K562 (cell line): ENCODE data around the gene UQCRC1. TPM values are rescaled to one million over a fixed set of nuclear protein-coding genes. Genes with fewer than 3 reads are reported as not detected.

Experiments used
- CXXC5 ChIP-seq: fragments of 250-450 bp; sonication (Bioruptor Pico); IDR thresholded peaks from 2 replicates; pipeline ENCODE4 v1.8.0; 2022; ENCODE audit warnings: inconsistent platforms, mild to moderate bottlenecking, moderate library complexity
- FOS ChIP-seq: IDR thresholded peaks from 3 replicates; pipeline ENCODE4 v1.6.1; 2011; ENCODE audit not compliant: insufficient read length; ENCODE audit errors: extremely low read depth
- HDAC3 ChIP-seq: fragments of 450-650 bp; IDR thresholded peaks from 2 replicates; pipeline ENCODE4 v1.6.1; 2018; ENCODE audit warnings: borderline replicate concordance, mild to moderate bottlenecking, moderate library complexity; ENCODE audit not compliant: partially characterized antibody
- KLF6 ChIP-seq: fragments of 250-450 bp; sonication (Bioruptor Pico); IDR thresholded peaks from 2 replicates; pipeline ENCODE4 v1.4.0; 2020; ENCODE audit warnings: mild to moderate bottlenecking, moderate library complexity, borderline replicate concordance
- LEF1 ChIP-seq: fragments of 450-650 bp; IDR thresholded peaks from 2 replicates; pipeline ENCODE4 v1.6.1; 2016; ENCODE audit warnings: mild to moderate bottlenecking
- NR3C1 ChIP-seq: sonication (generic); formaldehyde crosslinking; IDR thresholded peaks from 2 replicates; pipeline ENCODE4 v1.8.1; 2022; ENCODE audit warnings: missing genetic modification reagents
- OTX1 ChIP-seq: fragments of 450-650 bp; formaldehyde crosslinking; IDR thresholded peaks from 2 replicates; pipeline ENCODE4 v1.4.0; 2022; ENCODE audit warnings: mild to moderate bottlenecking
- POLR2AphosphoS5 ChIP-seq: IDR thresholded peaks from 2 replicates; pipeline ENCODE4 v1.6.1; 2011; ENCODE audit warnings: mild to moderate bottlenecking, low read depth, low read length, moderate library complexity; ENCODE audit not compliant: control insufficient read depth, insufficient read depth
- SAFB ChIP-seq: fragments of 200-400 bp; formaldehyde crosslinking; IDR thresholded peaks from 2 replicates; pipeline ENCODE4 v1.6.1; 2017; ENCODE audit warnings: low read depth, low read length, borderline replicate concordance
- SMAD3 ChIP-seq: fragments of 450-650 bp; formaldehyde crosslinking; conservative IDR thresholded peaks from 2 replicates; pipeline ENCODE4 v1.4.0; 2020; ENCODE audit warnings: mild to moderate bottlenecking
- TEAD1 ChIP-seq, 2 experiments: fragments of 450-650 bp in 1 of 2; sonication (generic) in 1 of 2; formaldehyde crosslinking; IDR thresholded peaks; 2 replicates each; pipeline versions ENCODE4 v1.4.0 to v1.8.0; 2020 to 2022; ENCODE audit warnings: mild to moderate bottlenecking in 2 of 2, missing genetic modification reagents in 1 of 2
- ZFX ChIP-seq: sonication (generic); formaldehyde crosslinking; IDR thresholded peaks from 2 replicates; pipeline ENCODE4 v1.8.0; 2022; ENCODE audit warnings: mild to moderate bottlenecking, missing genetic modification reagents, moderate library complexity
- ZNF282 ChIP-seq: sonication (generic); formaldehyde crosslinking; IDR thresholded peaks from 2 replicates; pipeline ENCODE4 v1.8.1; 2023; ENCODE audit warnings: missing genetic modification reagents
- polyA plus RNA-seq, 8 experiments: library from polyadenylated mRNA; depleted of rRNA in 4 of 8; stranded (reverse) in 5 of 8; unstranded in 3 of 8; fragments of >200 nt; fragmentation: Nextera tagmentation in 2 of 8; fragmentation: Illumina TruSeq in 1 of 8; extraction: Ambion mirVana in 2 of 8; extraction: Trizol in 1 of 8; gene quantifications; 2 replicates each; pipeline versions ENCODE4 v1.2.1 to v1.2.3, GENCODE V29; 2011 to 2014; ENCODE audit warnings: inconsistent platforms in 1 of 8, missing spikeins in 1 of 8
- total RNA-seq, 7 experiments: library from RNA; depleted of rRNA in 6 of 7; stranded (reverse); fragments of >200 nt in 6 of 7; fragmentation: Illumina TruSeq in 2 of 7; extraction: Trizol in 2 of 7; gene quantifications; 2 replicates each; pipeline versions ENCODE4 v1.2.1 to v1.2.3, GENCODE V29; 2011 to 2021; ENCODE audit warnings: low replicate concordance in 1 of 7
- TF ChIP-seq, protein P1 (sequence below): fragments of 450-650 bp; IDR thresholded peaks from 2 replicates; pipeline ENCODE4 v1.6.1; 2016; ENCODE audit warnings: mild to moderate bottlenecking, moderate library complexity
- TF ChIP-seq, protein P2 (sequence below): fragments of 200-800 bp; sonication (Bioruptor generic); IDR thresholded peaks from 2 replicates; pipeline ENCODE4 v1.6.1; 2017; ENCODE audit warnings: missing genetic modification characterization, missing compliant biosample characterization

UQCRC1 gene
- total and polyA plus RNA-seq, 9 of the 15 experiments (the other 6 are each of a cell fraction or from before 2014, with no cell fraction given), result 125 to 424 (median 268) TPM

GRCh38 chr3:48555231-48555948, 54.1 kb downstream of the UQCRC1 start (continued):
- no peak for TF ChIP-seq FOS
- peak; percentile 87; the same call in 1 of the 2 replicates for TF ChIP-seq LEF1
- TF ChIP-seq NR3C1 (CRISPR knock-in tag), result no peak
- no peak for TF ChIP-seq TEAD1 (CRISPR knock-in tag; IDR thresholded peaks at IDR 0.05)
- TF ChIP-seq KLF6, result no peak
- TF ChIP-seq CXXC5, result no peak
- no peak for TF ChIP-seq ZNF282
- TF ChIP-seq, protein P1, sequence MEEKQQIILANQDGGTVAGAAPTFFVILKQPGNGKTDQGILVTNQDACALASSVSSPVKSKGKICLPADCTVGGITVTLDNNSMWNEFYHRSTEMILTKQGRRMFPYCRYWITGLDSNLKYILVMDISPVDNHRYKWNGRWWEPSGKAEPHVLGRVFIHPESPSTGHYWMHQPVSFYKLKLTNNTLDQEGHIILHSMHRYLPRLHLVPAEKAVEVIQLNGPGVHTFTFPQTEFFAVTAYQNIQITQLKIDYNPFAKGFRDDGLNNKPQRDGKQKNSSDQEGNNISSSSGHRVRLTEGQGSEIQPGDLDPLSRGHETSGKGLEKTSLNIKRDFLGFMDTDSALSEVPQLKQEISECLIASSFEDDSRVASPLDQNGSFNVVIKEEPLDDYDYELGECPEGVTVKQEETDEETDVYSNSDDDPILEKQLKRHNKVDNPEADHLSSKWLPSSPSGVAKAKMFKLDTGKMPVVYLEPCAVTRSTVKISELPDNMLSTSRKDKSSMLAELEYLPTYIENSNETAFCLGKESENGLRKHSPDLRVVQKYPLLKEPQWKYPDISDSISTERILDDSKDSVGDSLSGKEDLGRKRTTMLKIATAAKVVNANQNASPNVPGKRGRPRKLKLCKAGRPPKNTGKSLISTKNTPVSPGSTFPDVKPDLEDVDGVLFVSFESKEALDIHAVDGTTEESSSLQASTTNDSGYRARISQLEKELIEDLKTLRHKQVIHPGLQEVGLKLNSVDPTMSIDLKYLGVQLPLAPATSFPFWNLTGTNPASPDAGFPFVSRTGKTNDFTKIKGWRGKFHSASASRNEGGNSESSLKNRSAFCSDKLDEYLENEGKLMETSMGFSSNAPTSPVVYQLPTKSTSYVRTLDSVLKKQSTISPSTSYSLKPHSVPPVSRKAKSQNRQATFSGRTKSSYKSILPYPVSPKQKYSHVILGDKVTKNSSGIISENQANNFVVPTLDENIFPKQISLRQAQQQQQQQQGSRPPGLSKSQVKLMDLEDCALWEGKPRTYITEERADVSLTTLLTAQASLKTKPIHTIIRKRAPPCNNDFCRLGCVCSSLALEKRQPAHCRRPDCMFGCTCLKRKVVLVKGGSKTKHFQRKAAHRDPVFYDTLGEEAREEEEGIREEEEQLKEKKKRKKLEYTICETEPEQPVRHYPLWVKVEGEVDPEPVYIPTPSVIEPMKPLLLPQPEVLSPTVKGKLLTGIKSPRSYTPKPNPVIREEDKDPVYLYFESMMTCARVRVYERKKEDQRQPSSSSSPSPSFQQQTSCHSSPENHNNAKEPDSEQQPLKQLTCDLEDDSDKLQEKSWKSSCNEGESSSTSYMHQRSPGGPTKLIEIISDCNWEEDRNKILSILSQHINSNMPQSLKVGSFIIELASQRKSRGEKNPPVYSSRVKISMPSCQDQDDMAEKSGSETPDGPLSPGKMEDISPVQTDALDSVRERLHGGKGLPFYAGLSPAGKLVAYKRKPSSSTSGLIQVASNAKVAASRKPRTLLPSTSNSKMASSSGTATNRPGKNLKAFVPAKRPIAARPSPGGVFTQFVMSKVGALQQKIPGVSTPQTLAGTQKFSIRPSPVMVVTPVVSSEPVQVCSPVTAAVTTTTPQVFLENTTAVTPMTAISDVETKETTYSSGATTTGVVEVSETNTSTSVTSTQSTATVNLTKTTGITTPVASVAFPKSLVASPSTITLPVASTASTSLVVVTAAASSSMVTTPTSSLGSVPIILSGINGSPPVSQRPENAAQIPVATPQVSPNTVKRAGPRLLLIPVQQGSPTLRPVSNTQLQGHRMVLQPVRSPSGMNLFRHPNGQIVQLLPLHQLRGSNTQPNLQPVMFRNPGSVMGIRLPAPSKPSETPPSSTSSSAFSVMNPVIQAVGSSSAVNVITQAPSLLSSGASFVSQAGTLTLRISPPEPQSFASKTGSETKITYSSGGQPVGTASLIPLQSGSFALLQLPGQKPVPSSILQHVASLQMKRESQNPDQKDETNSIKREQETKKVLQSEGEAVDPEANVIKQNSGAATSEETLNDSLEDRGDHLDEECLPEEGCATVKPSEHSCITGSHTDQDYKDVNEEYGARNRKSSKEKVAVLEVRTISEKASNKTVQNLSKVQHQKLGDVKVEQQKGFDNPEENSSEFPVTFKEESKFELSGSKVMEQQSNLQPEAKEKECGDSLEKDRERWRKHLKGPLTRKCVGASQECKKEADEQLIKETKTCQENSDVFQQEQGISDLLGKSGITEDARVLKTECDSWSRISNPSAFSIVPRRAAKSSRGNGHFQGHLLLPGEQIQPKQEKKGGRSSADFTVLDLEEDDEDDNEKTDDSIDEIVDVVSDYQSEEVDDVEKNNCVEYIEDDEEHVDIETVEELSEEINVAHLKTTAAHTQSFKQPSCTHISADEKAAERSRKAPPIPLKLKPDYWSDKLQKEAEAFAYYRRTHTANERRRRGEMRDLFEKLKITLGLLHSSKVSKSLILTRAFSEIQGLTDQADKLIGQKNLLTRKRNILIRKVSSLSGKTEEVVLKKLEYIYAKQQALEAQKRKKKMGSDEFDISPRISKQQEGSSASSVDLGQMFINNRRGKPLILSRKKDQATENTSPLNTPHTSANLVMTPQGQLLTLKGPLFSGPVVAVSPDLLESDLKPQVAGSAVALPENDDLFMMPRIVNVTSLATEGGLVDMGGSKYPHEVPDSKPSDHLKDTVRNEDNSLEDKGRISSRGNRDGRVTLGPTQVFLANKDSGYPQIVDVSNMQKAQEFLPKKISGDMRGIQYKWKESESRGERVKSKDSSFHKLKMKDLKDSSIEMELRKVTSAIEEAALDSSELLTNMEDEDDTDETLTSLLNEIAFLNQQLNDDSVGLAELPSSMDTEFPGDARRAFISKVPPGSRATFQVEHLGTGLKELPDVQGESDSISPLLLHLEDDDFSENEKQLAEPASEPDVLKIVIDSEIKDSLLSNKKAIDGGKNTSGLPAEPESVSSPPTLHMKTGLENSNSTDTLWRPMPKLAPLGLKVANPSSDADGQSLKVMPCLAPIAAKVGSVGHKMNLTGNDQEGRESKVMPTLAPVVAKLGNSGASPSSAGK, result no peak
- TF ChIP-seq OTX1 (CRISPR knock-in tag), result no peak
- TF ChIP-seq POLR2AphosphoS5, result peak; percentile 83
- TF ChIP-seq ZFX, result peak; percentile 33; the same call in 1 of the 2 replicates
- no peak for TF ChIP-seq SMAD3 (CRISPR knock-in tag)
- no peak for TF ChIP-seq SAFB
- no peak for TF ChIP-seq HDAC3
- TF ChIP-seq, protein P2, sequence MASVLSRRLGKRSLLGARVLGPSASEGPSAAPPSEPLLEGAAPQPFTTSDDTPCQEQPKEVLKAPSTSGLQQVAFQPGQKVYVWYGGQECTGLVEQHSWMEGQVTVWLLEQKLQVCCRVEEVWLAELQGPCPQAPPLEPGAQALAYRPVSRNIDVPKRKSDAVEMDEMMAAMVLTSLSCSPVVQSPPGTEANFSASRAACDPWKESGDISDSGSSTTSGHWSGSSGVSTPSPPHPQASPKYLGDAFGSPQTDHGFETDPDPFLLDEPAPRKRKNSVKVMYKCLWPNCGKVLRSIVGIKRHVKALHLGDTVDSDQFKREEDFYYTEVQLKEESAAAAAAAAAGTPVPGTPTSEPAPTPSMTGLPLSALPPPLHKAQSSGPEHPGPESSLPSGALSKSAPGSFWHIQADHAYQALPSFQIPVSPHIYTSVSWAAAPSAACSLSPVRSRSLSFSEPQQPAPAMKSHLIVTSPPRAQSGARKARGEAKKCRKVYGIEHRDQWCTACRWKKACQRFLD (CRISPR knock-in tag), result no peak
